HG03139 (cell line): ENCODE data around the gene L2HGDH.

Source experiments
- ATAC-seq: cut with Tn5 transposase; IDR thresholded peaks from one replicate; pipeline ENCODE4 v1.9.1; 2021; ENCODE audit not compliant: unreplicated experiment

Gene L2HGDH

DNA sequence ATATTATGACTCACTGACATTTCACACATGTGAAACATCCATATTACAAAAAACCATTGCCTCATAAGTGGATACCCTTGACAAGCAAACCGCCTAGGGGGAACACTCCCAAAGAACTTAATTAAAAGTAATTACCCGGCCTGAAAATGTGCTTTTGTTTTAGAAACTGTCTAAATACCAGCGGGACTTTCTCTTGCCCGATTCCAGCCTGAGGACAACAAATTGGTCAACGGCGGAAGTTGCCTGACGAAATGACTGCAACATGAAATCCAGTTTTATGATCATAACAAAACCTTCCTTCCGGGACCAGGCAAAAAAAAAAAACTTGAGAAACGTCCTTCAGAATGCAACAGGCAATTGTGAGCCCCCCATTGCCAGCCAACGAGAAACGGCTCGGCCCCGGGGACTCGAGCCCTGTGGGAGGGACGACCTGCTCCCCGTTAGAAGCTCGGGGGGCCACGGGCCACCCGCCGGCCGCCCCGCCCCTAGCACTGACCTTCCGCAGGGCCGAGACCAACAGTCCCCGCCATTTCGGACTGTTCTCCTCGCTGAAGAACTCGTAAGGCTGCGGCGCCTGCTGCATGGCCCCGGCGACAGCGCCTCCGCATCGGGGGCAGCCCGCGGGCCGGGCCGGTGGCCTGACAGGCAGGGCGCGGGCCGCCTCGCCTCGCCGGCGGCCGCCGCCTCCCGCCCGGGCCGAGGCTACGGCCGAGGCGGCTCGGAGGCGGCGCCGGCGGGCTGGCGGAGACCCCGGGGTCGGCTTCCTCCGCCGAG, 81.1 kb downstream of the L2HGDH start:
- peak; percentile 27 for ATAC-seq

GRCh38 chr14:50230401-50230700, 81.7 kb downstream of the L2HGDH start:
- ATAC-seq = no peak

DNA sequence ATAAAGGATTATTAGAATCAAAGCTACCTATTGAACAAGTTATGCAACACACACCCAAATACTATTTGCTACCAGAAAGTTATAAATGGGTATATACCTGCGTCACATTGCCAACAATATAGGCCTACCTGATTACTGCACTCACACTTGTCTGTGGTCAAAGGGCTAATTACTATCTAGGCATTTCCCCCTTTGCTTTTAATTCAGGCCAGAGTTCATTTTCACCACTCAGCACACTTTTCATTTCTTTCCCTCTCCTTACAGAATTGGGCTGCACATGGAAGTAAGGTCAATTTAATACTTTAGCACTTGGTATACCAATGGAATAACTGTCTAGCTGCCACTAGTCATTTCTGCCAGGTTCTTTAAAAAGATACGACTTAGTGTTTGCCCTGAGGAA, 82.3 kb downstream of the L2HGDH start:
- no peak for ATAC-seq

DNA sequence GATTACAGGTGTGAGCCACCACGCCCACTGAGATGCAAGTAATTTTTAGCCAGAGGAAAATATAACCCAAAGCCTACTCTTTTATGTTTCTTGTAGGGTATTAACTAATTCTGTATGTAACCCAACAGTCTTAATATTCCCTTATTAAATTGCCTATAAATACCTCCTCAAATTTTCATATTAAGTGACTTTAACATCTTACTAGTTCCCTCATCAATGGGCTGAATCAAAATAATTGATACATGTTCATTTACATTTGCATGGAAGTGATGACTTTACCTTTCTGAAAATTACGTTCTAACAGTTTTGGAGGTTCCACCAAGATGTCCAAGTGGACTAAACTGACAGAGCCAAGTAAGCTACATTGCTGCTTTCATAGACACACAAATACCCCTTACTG, 83.7 kb downstream of the L2HGDH start:
- no peak for ATAC-seq

DNA sequence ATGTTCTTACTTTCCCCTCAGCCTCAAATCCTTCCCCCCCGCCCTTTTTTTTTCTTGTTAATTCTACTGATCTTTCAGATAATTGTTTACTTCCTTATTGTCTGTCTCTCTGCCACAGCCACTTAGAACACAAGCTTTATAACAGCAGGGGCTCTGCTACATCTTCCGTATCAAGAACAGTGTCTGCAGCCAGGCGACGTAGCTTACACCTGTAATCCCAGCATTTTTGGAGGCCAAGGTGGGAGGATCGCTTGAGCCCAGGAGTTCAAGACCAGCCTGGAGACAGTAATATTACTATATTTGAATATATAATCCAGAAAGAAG, 86.1 kb downstream of the L2HGDH start:
- ATAC-seq = no peak

DNA sequence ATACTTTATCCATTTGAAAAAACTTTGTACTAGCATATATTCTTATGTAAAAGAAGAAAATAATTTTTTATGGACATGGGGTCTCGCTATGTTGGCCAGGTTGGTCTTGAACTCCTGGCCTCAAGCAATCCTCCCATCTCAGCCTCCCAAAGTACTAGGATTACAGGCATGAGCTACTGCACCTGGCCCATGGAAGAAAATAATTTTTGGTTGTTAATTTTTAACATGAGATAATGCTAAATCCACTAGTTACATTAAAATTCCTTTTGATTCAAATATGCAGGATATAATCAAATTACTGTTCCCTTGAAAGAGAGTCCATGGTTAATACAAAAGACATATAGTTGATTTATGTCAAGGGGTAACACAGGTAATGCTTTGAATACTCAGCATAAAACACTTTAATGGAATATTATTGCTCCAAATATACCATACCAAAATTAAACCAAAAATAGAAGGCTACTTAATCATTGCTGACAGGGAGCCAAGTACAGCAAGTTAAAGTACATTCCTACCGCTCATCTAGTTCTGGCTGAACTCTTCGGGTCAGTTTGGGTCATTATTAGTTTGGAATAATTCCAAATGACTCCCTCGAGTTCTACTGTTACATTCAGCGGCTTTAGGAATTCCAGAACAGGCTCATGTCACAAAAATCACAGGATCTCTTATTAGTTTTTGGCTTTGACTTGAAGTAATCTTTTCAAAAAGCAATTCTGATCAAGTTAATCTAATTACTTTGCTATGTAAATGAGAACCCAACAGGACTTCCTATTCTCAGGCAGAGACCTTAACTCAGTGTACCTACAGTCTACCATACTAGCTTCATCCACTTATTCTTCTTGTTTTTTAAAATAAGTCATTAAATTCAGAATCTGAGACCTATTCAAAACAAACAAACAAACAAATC, 86.7 kb downstream of the L2HGDH start:
- ATAC-seq = no peak

- no peak for ATAC-seq
Observed at GRCh38 chr14:50222055-50222613, 89.9 kb downstream of the L2HGDH start.

GRCh38 chr14:50218501-50218900, 93.5 kb downstream of the L2HGDH start:
- no peak for ATAC-seq

DNA sequence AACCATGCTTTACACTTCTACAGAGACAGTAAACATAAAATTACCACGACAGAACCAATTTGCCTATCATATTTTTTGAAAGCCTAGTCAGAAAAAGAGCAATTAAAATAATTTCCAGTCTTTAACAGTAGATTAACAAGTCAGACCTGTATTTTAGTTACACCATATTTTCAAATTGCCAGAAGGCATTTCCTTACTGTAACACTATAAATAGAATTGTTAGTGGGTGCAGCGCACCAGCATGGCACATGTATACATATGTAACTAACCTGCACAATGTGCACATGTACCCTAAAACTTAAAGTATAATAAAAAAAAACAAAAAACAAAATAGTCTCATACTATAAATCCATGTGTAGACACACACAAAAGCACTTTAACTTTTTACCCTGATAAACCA, 96.6 kb downstream of the L2HGDH start:
- no peak for ATAC-seq

- ATAC-seq = no peak
Observed at GRCh38 chr14:50213795-50214194, 98.2 kb downstream of the L2HGDH start.

DNA sequence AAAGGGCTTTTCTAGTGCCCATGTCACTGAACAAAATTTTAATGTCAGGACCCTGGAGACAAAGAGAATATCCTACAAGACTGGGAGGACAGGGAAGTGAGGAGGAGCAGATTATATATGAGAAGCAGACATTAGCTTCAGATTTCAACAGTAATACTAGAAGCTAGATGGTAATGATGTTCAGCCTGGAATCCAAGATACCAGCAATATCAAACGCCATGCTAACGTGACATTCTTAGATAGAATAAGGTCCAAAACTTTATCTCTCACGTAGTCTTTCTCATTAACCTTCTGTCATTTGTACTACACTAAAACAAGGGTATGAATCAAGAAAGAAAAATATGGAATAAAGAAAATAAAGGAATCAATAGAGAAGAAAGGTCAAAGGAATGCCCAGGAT, 99.3 kb downstream of the L2HGDH start:
- ATAC-seq = no peak

- ATAC-seq = no peak
Observed at GRCh38 chr14:50210074-50210473, 102.0 kb downstream of the L2HGDH start.

DNA sequence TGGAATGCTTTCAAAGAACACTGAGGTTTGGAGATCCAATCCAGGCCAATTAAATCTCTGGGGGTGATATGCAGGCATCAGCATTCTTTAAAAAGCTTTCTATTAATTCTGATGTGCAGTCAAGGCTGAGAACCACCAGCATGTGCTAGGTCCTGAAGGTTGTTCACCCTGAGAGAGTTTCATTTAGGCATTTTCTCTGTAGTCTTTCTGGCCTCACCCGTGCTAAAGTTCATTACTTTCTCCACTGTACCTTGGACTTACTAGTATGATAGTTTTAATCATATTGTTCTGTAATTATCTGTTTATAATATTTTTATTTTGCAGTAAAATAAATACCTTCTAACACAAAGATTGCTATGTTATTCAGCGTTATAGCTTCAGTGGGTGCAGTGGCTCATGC, 113.5 kb downstream of the L2HGDH start:
- ATAC-seq = no peak

DNA sequence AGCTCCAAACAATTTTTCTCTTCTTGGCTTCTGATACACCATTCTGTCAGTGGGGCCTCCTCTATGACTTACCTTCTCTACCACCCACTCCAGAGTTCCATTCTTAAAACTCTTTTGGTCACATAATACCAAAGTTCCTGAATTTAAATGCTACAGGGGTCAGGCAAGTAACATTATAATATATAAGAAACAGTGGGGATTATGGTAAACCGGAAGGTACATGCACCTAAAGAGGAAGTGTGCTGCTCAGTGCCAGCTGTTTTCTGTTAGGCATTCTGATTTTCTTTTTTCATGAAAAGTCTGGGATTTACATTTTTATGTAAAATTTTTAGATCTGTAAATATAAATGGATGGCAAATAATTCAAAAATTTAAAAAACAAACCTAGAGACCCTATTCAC, 120.5 kb downstream of the L2HGDH start:
- ATAC-seq = no peak
